K562 (cell line): Measurements from ENCODE around the gene USP1. TPM values are rescaled to one million over a fixed set of nuclear protein-coding genes. Genes with fewer than 3 reads are reported as not detected.

ENCODE experiments used
- GTF2E2 ChIP-seq: fragments of 200-800 bp; sonication (Bioruptor generic); IDR thresholded peaks from 2 replicates; pipeline ENCODE4 v1.6.1; 2016; ENCODE audit warnings: missing genetic modification characterization, missing compliant biosample characterization
- HDAC1 ChIP-seq, 2 experiments: fragments of 450-650 bp; IDR thresholded peaks; 2 replicates each; pipeline ENCODE4 v1.6.1; 2016 to 2017; ENCODE audit warnings: inconsistent platforms in 1 of 2, mild to moderate bottlenecking in 1 of 2, moderate library complexity in 1 of 2
- MIER1 ChIP-seq: fragments of 450-650 bp; IDR thresholded peaks from 2 replicates; pipeline ENCODE4 v1.6.1; 2016; ENCODE audit warnings: antibody characterized with exemption, mild to moderate bottlenecking, low read depth
- polyA plus RNA-seq, 8 experiments: library from polyadenylated mRNA; depleted of rRNA in 4 of 8; stranded (reverse) in 5 of 8; unstranded in 3 of 8; fragments of >200 nt; fragmentation: Nextera tagmentation in 2 of 8; fragmentation: Illumina TruSeq in 1 of 8; extraction: Ambion mirVana in 2 of 8; extraction: Trizol in 1 of 8; gene quantifications; 2 replicates each; pipeline versions ENCODE4 v1.2.1 to v1.2.3, GENCODE V29; 2011 to 2014; ENCODE audit warnings: inconsistent platforms in 1 of 8, missing spikeins in 1 of 8
- total RNA-seq, 7 experiments: library from RNA; depleted of rRNA in 6 of 7; stranded (reverse); fragments of >200 nt in 6 of 7; fragmentation: Illumina TruSeq in 2 of 7; extraction: Trizol in 2 of 7; gene quantifications; 2 replicates each; pipeline versions ENCODE4 v1.2.1 to v1.2.3, GENCODE V29; 2011 to 2021; ENCODE audit warnings: low replicate concordance in 1 of 7
- TF ChIP-seq, protein P1 (sequence below): sonication (generic); formaldehyde crosslinking; IDR thresholded peaks from 2 replicates; pipeline ENCODE4 v1.8.0; 2023; ENCODE audit warnings: mild to moderate bottlenecking, missing genetic modification reagents
- TF ChIP-seq, protein P2 (sequence below): sonication (generic); formaldehyde crosslinking; IDR thresholded peaks from 2 replicates; pipeline ENCODE4 v1.8.0; 2022; ENCODE audit warnings: mild to moderate bottlenecking, missing genetic modification reagents
- TF ChIP-seq, protein P3 (sequence below): fragments of 450-650 bp; formaldehyde crosslinking; IDR thresholded peaks from 2 replicates; pipeline ENCODE4 v1.4.0; 2020; ENCODE audit warnings: mild to moderate bottlenecking
- TF ChIP-seq, protein P4 (sequence below): fragments of 450-650 bp; IDR thresholded peaks from 2 replicates; pipeline ENCODE4 v1.6.1; 2016; ENCODE audit warnings: low read depth

Gene USP1
- total and polyA plus RNA-seq, 9 of the 15 experiments (the other 6 are each of a cell fraction or from before 2014, with no cell fraction given): 27.3 to 87.9 (median 51.7) TPM

GRCh38 chr1:62436466-62437272, at the start of gene USP1 (continued):
- TF ChIP-seq, protein P1, sequence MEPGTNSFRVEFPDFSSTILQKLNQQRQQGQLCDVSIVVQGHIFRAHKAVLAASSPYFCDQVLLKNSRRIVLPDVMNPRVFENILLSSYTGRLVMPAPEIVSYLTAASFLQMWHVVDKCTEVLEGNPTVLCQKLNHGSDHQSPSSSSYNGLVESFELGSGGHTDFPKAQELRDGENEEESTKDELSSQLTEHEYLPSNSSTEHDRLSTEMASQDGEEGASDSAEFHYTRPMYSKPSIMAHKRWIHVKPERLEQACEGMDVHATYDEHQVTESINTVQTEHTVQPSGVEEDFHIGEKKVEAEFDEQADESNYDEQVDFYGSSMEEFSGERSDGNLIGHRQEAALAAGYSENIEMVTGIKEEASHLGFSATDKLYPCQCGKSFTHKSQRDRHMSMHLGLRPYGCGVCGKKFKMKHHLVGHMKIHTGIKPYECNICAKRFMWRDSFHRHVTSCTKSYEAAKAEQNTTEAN: no peak
- TF ChIP-seq, protein P2, sequence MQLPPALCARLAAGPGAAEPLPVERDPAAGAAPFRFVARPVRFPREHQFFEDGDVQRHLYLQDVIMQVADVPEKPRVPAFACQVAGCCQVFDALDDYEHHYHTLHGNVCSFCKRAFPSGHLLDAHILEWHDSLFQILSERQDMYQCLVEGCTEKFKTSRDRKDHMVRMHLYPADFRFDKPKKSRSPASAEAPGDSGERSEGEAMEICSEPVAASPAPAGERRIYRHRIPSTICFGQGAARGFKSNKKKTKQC (CRISPR knock-in tag): peak; percentile 57; the same call in 1 of the 2 replicates
- TF ChIP-seq, protein P3, sequence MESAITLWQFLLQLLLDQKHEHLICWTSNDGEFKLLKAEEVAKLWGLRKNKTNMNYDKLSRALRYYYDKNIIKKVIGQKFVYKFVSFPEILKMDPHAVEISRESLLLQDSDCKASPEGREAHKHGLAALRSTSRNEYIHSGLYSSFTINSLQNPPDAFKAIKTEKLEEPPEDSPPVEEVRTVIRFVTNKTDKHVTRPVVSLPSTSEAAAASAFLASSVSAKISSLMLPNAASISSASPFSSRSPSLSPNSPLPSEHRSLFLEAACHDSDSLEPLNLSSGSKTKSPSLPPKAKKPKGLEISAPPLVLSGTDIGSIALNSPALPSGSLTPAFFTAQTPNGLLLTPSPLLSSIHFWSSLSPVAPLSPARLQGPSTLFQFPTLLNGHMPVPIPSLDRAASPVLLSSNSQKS (CRISPR knock-in tag): no peak
- TF ChIP-seq GTF2E2 (tag): no peak; the same call in 1 of the 2 replicates
- TF ChIP-seq HDAC1 (IDR thresholded peaks at IDR 0.05): peak in 1 of 2 experiments; percentile 67; a peak in 1 of 4 replicates
- TF ChIP-seq, protein P4, sequence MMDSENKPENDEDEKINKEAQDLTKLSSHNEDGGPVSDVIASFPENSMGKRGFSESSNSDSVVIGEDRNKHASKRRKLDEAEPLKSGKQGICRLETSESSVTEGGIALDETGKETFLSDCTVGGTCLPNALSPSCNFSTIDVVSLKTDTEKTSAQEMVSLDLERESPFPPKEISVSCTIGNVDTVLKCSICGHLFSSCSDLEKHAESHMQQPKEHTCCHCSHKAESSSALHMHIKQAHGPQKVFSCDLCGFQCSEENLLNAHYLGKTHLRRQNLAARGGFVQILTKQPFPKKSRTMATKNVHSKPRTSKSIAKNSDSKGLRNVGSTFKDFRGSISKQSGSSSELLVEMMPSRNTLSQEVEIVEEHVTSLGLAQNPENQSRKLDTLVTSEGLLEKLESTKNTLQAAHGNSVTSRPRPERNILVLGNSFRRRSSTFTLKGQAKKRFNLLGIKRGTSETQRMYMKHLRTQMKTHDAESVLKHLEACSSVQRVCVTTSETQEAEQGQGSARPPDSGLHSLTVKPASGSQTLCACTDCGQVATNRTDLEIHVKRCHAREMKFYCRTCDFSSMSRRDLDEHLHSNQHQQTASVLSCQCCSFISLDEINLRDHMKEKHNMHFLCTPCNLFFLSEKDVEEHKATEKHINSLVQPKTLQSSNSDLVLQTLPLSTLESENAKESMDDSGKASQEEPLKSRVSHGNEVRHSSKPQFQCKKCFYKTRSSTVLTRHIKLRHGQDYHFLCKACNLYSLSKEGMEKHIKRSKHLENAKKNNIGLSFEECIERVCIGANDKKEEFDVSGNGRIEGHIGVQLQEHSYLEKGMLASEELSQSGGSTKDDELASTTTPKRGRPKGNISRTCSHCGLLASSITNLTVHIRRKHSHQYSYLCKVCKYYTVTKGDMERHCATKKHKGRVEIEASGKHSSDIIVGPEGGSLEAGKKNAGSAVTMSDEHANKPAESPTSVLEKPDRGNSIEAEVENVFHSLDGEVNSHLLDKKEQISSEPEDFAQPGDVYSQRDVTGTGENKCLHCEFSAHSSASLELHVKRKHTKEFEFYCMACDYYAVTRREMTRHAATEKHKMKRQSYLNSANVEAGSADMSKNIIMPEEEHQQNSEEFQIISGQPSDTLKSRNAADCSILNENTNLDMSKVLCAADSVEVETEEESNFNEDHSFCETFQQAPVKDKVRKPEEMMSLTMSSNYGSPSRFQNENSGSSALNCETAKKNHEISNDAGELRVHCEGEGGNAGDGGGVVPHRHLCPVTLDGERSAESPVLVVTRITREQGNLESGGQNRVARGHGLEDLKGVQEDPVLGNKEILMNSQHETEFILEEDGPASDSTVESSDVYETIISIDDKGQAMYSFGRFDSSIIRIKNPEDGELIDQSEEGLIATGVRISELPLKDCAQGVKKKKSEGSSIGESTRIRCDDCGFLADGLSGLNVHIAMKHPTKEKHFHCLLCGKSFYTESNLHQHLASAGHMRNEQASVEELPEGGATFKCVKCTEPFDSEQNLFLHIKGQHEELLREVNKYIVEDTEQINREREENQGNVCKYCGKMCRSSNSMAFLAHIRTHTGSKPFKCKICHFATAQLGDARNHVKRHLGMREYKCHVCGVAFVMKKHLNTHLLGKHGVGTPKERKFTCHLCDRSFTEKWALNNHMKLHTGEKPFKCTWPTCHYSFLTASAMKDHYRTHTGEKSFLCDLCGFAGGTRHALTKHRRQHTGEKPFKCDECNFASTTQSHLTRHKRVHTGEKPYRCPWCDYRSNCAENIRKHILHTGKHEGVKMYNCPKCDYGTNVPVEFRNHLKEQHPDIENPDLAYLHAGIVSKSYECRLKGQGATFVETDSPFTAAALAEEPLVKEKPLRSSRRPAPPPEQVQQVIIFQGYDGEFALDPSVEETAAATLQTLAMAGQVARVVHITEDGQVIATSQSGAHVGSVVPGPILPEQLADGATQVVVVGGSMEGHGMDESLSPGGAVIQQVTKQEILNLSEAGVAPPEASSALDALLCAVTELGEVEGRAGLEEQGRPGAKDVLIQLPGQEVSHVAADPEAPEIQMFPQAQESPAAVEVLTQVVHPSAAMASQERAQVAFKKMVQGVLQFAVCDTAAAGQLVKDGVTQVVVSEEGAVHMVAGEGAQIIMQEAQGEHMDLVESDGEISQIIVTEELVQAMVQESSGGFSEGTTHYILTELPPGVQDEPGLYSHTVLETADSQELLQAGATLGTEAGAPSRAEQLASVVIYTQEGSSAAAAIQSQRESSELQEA: peak; percentile 95
- peak; percentile 70 for TF ChIP-seq MIER1
